Kidney (tissue), 14 donors: Measurements from ENCODE around the gene ZNF491. TPM values are rescaled to one million over a fixed set of nuclear protein-coding genes. Genes with fewer than 3 reads are reported as not detected.

Experiments
- DNase-seq, 5 donors: peaks; one replicate each; pipeline ENCODE4 v3.0.0-alpha.2; 2013 to 2020
- FAIRE-seq: peaks from 2 replicates; lab custom pipeline; 2012; peaks lifted over from hg19 to GRCh38; lab: Jason Lieb, UNC
- H3K27ac ChIP-seq, 2 donors: one replicate each; pipeline ENCODE4 v1.7.0; 2013; ENCODE audit warnings: low read depth in 2 of 2, low read length in 2 of 2, inconsistent platforms in 1 of 2
- H3K27me3 ChIP-seq: one replicate; pipeline ENCODE4 v1.7.1; 2013; ENCODE audit warnings: low read length, inconsistent platforms; ENCODE audit not compliant: control insufficient read depth, insufficient read depth
- H3K36me3 ChIP-seq, 3 donors: one replicate each; pipeline versions ENCODE4 v1.7.0 to v1.7.1; 2013; ENCODE audit warnings: low read length in 3 of 3, control low read depth in 1 of 3, inconsistent platforms in 1 of 3; ENCODE audit not compliant: insufficient read depth in 3 of 3, control insufficient read depth in 2 of 3
- H3K4me1 ChIP-seq, 3 donors: one replicate each; pipeline versions ENCODE4 v1.7.0 to v1.7.1; 2013; ENCODE audit warnings: low read length in 3 of 3, inconsistent platforms in 1 of 3, low read depth in 1 of 3; ENCODE audit not compliant: control insufficient read depth in 2 of 3, insufficient read depth in 2 of 3
- H3K4me3 ChIP-seq, 3 donors: one replicate each; pipeline versions ENCODE4 v1.7.0 to v1.8.1; 2013; ENCODE audit warnings: low read length in 3 of 3, control low read depth in 1 of 3, inconsistent platforms in 1 of 3
- H3K9ac ChIP-seq, 3 donors: one replicate each; pipeline versions ENCODE4 v1.7.0 to v1.7.1; 2013; ENCODE audit warnings: low read length in 3 of 3, control low read depth in 1 of 3, inconsistent platforms in 1 of 3
- H3K9me3 ChIP-seq, 3 donors: one replicate each; pipeline versions ENCODE4 v1.7.0 to v1.7.1; 2013; ENCODE audit warnings: low read length in 3 of 3, control low read depth in 1 of 3, inconsistent platforms in 1 of 3; ENCODE audit not compliant: control insufficient read depth in 2 of 3, insufficient read depth in 1 of 3
- intact Hi-C: fragments of 100-400 bp; cut with DNase I; formaldehyde crosslinking; loops from one replicate; pipeline ENCODE4 v1.11.1; 2022
- polyA plus RNA-seq: library from polyadenylated mRNA; stranded (reverse); fragments of 350-450 nt; fragmentation: Illumina TruSeq; extraction: RNeasy Lipid Tissue Mini Kit (QIAGEN cat#74804); gene quantifications from one replicate; pipeline ENCODE4 v1.2.3, GENCODE V29; 2014; ENCODE audit warnings: low read depth, low replicate concordance; ENCODE audit not compliant: insufficient read depth
- total RNA-seq: library from RNA; stranded (reverse); fragmentation: NEBNext Ultra II Directional; extraction: Animal tissue kit (Norgen Biotek cat#: 25700); gene quantifications from one replicate; pipeline ENCODE4 v1.2.1, GENCODE V29; 2021
- TF ChIP-seq, protein P1 (sequence below): IDR thresholded peaks from 3 replicates; pipeline ENCODE4 v1.5.1; 2012; ENCODE audit warnings: mild to moderate bottlenecking, moderate library complexity, borderline replicate concordance; ENCODE audit not compliant: insufficient read depth; ENCODE audit errors: extremely low read depth
- donor health status: control.
- donor health status: control.
- donor health status: control.
- donor health status: control.
- donor health status: control.
- donor health status: DM: yes; HTN: yes; CAD: no.
- donor health status: Normal renal cell carcinoma (clear cell type).

Gene ZNF491
- total and polyA plus RNA-seq, 2 donors from 2014 or later = 1.1 to 2.5 TPM

DNA sequence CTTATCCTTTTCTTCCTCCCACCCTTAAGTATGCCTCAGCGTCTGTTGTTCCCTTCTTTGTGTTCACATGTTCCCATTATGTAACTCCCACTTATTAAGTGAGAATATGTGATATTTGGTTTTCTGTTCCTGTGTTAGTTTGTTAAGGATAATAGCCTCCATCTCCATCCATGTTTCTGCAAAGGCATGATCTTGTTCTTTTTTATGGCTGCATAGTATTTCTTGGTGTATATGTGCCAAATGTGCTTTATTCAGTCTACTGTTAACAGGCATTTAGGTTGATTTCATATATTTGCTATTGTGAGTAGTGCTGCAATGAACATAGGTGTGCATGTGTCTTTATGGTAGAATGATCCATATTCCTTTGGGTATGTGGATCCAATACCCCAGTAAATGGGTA, 34.7 kb upstream of the ZNF491 start:
- Histone ChIP-seq H3K9ac (no peak overlapping the region), H3K27ac (no peak overlapping the region), H3K4me3 (no peak overlapping the region), H3K9me3 (no peaks in the 10 kb centered on the region), H3K27me3 (no peaks in the 10 kb centered on the region), H3K4me1 (peaks cover 0 to 12% (median 6%) of the 10 kb centered on the region in 3 donors), H3K36me3 (no peaks in the 10 kb centered on the region)
- DNase-seq (no peak), FAIRE-seq (no peak)
- TF ChIP-seq, protein P1, sequence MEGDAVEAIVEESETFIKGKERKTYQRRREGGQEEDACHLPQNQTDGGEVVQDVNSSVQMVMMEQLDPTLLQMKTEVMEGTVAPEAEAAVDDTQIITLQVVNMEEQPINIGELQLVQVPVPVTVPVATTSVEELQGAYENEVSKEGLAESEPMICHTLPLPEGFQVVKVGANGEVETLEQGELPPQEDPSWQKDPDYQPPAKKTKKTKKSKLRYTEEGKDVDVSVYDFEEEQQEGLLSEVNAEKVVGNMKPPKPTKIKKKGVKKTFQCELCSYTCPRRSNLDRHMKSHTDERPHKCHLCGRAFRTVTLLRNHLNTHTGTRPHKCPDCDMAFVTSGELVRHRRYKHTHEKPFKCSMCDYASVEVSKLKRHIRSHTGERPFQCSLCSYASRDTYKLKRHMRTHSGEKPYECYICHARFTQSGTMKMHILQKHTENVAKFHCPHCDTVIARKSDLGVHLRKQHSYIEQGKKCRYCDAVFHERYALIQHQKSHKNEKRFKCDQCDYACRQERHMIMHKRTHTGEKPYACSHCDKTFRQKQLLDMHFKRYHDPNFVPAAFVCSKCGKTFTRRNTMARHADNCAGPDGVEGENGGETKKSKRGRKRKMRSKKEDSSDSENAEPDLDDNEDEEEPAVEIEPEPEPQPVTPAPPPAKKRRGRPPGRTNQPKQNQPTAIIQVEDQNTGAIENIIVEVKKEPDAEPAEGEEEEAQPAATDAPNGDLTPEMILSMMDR = no peak
- intact Hi-C loops = no loop called here

DNA sequence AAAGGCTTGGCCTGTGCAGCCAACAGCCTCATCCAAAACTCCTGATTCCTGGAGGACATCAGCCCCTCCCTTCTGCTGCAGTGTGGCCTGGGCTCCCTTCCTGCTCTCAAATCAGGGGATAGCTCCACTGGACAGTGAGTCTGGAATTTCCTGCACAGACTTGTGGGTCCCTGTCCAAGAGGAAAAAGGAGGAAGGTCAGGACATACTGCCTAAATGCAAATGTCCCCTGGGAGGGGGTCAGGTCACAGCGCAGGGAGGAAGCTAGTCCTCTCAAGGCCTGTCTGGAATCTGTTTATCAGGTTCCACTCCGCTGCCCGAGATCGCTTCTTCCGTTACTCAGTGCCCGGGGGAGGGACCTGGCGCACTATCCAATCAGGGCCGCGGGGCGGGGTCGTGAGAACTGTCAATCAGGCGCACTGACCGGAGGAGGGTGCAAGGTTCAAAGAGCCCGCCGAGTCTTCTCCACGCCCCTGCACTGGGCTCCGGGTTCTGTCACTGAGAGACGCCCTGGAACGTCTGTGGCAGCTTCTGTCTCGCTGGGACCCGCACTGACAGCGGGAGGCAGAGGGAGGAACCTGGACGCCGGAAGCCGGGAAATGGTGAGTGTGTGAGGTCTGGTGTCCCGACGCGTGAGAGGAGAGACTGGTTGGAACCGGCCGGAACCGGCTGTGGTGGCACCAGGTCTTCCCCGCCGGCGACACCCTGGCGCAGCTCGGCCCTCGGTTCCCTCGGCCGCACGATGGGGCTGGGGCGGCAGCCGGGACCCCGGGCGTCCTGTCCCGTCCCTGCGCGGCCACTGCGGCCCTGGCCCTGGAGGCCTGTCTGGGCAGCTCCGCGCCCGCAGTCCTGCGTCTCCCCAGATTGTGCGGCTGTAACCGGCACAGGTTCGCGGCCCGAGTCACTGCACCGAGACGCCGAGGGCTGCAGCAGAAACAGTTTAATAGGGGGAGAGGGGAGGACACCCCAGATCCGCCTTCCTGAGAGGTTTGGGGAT, 31.4 kb upstream of the ZNF491 start, which contains the start of gene ZNF441:
Gene ZNF441, plus strand, starts transcription at position 404 of the 995 bp plus-strand sequence. Its CDS starts 194 bp downstream, at position 598.
- intact Hi-C loops = no loop called here
- H3K4me1 ChIP-seq = peaks cover 0 to 16% (median 9%) of the 10 kb centered on the region in 3 donors
- peak within 1 kb of the TSS; percentile 72 to 86 (median 86) for H3K4me3 ChIP-seq
- FAIRE-seq (no peak), DNase-seq (peak; percentile 98 to 99 (median 98))
- H3K27ac ChIP-seq = peak within 1 kb of the TSS; percentile 81 to 96
- H3K27me3 ChIP-seq = no peaks in the 10 kb centered on the region
- peak within 1 kb of the TSS; percentile 77 to 85 (median 80) for H3K9ac ChIP-seq
- TF ChIP-seq, protein P1 = no peak
- H3K36me3 ChIP-seq = peaks cover 0 to 10% (median 0%) of the 10 kb centered on the region in 3 donors
- no peaks in the 10 kb centered on the region for H3K9me3 ChIP-seq

DNA sequence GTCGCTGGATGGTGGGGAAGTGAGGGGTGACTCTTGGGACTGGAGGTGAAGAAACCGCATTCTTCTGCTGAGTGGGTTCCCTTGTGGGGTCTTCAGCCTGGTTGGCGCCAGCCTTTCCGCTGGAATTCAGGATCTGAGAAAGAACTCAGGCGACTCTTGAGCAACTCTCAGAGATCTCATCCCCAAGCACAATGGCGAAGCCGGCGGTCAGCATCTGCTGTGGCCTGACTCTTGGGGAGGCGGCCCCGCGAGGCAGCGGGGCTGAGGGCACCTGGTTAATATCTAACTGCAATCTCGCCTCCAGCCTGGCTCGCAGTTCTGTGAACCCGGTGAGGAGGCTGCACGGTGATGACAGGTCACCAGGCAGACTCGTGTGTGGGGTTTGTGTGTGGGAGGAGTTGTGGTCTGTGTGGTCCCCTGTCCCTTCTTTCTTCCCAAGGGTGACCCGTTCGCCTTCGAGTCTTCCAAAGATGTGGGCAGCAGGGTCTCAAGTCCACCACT, 30.6 kb upstream of the ZNF491 start:
- intact Hi-C loops = no loop called here
- FAIRE-seq = no peak

More for the DNA sequence above, 30.6 kb upstream of the ZNF491 start:
- Histone ChIP-seq H3K9me3 (no peaks in the 10 kb centered on the region), H3K27ac (peak overlapping the region; percentile 81 to 96), H3K4me1 (peaks cover 0 to 16% (median 9%) of the 10 kb centered on the region in 3 donors), H3K4me3 (peak overlapping the region; percentile 72 to 86 (median 86)), H3K36me3 (peaks cover 0 to 10% (median 0%) of the 10 kb centered on the region in 3 donors), H3K27me3 (no peaks in the 10 kb centered on the region), H3K9ac (peak overlapping the region; percentile 48 to 80 (median 77))
- DNase-seq = peak; percentile 68 to 89 (median 80)
- TF ChIP-seq, protein P1 = no peak
